Stimulated activated naive B cell treated with anti-CD40 and anti-IgM and Interleukin-4, amounts not matched to agents 10 μg/mL and 1 μg/mL and 100 μg/mL, for 72 hours (primary cell): ENCODE data around the gene SP7.
"Not testable (repeated sequence)": the region's sequence is repeated elsewhere in the genome, so short reads cannot be mapped to it uniquely, and the experiment has no call there.

ENCODE experiments used
- ATAC-seq, 2 donors: fragments of 150-1000 bp; cut with Tn5 transposase; replicated peaks; 2 replicates each; pipeline ENCODE4 v1.10.0; 2021; ENCODE audit warnings: moderate library complexity in 1 of 2
- DNase-seq: peaks from one replicate; pipeline ENCODE4 v3.0.0; 2021
- H3K27ac Mint-ChIP-seq: one replicate; pipeline ENCODE4 v1.8.0; 2022; ENCODE audit warnings: mild to moderate bottlenecking, mixed read lengths
- H3K27me3 Mint-ChIP-seq, 2 donors: one replicate each; pipeline ENCODE4 v1.8.0; 2022; ENCODE audit warnings: mixed read lengths in 2 of 2
- H3K36me3 Mint-ChIP-seq, 2 donors: one replicate each; pipeline ENCODE4 v1.8.0; 2022; ENCODE audit warnings: mixed read lengths in 2 of 2, mild to moderate bottlenecking in 1 of 2
- H3K4me1 Mint-ChIP-seq, 2 donors: one replicate each; pipeline ENCODE4 v1.8.0; 2022; ENCODE audit warnings: mixed read lengths in 2 of 2, mild to moderate bottlenecking in 1 of 2
- H3K4me3 Mint-ChIP-seq, 2 donors: one replicate each; pipeline ENCODE4 v1.8.0; 2022; ENCODE audit warnings: mild to moderate bottlenecking in 2 of 2, mixed read lengths in 2 of 2, moderate library complexity in 1 of 2
- H3K9me3 Mint-ChIP-seq, 2 donors: one replicate each; pipeline ENCODE4 v1.8.0; 2022; ENCODE audit warnings: mixed read lengths in 2 of 2, mild to moderate bottlenecking in 1 of 2

The SP7 gene

DNA sequence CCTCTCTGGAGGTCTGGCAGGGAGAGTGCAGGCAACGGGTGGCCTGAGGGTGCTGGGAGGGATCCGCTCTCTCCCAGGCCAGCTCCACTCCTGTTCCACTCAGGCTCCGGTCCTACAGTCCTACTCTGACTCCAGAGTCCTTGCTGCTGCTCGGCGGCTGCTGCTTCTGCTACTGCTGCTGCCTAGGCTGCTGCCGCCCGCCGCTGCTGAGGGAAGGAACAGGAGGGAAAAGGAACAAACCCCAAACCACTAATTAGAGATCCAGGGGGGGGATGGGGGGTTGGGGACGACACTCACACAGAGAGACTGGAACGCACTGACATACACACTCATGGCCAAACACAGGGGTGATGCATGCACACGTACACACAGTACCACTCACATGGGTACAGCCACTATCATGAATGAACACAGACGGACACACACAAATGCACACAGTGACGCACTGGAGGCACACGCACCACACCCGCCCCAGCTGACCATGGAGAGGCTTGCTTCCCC is at the start of gene SP7:
TSS of gene SP7 (minus strand) at position 174 of the 501 bp plus-strand sequence. CDS start 708 bp downstream, outside the sequence.
- H3K36me3 Mint-ChIP-seq, result peaks cover 0 to 3% of the 10 kb centered on the region in 2 donors
- H3K27me3 Mint-ChIP-seq, result peaks cover 58 to 74% of the 10 kb centered on the region in 2 donors
- peak; percentile 92 to 95 for ATAC-seq
- no peak for DNase-seq
- no peak within 1 kb of the TSS for H3K4me3 Mint-ChIP-seq
- peaks cover 15 to 30% of the 10 kb centered on the region in 2 donors for H3K4me1 Mint-ChIP-seq
- peak within 1 kb of the TSS; percentile 27 for H3K27ac Mint-ChIP-seq
- no peaks in the 10 kb centered on the region for H3K9me3 Mint-ChIP-seq

GRCh38 chr12:53383258-53383657 is 47.1 kb upstream of the SP7 start:
- H3K36me3 Mint-ChIP-seq, result peaks cover 28 to 47% of the 10 kb centered on the region in 2 donors
- H3K27me3 Mint-ChIP-seq, result no peaks in the 10 kb centered on the region
- ATAC-seq, result no peak
- no peak for DNase-seq
- H3K4me1 Mint-ChIP-seq, result peaks cover 35 to 67% of the 10 kb centered on the region in 2 donors
- H3K4me3 Mint-ChIP-seq, result peak overlapping the region; percentile 61 to 89
- H3K27ac Mint-ChIP-seq, result peak overlapping the region; percentile 77
- no peaks in the 10 kb centered on the region for H3K9me3 Mint-ChIP-seq

DNA sequence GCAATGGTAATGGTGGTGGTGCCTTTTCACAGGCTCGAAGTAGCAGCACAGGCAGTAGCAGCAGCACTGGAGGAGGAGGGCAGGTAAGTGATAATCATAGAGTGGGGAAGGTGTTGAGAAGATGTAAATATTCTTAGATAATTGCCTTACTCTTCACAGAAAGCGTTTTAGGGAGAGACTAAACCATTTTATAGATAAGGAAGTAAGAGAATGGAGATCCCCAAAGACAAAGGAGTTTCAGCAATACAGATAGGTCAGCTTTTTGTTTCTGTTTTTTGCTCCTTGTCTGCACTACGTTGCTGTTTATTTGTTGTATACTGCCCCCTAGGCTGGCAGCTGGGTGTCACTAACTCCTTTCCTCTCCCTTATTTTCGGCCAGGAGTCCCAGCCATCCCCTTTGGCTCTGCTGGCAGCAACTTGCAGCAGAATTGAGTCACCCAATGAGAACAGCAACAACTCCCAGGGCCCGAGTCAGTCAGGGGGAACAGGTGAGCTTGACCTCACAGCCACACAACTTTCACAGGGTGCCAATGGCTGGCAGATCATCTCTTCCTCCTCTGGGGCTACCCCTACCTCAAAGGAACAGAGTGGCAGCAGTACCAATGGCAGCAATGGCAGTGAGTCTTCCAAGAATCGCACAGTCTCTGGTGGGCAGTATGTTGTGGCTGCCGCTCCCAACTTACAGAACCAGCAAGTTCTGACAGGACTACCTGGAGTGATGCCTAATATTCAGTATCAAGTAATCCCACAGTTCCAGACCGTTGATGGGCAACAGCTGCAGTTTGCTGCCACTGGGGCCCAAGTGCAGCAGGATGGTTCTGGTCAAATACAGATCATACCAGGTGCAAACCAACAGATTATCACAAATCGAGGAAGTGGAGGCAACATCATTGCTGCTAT is 45.8 kb upstream of the SP7 start:
- Mint-ChIP-seq H3K4me1 (peaks cover 33 to 55% of the 10 kb centered on the region in 2 donors), H3K27ac (peak overlapping the region; percentile 95), H3K4me3 (peak overlapping the region; percentile 89 to 92), H3K36me3 (peaks cover 26 to 40% of the 10 kb centered on the region in 2 donors), H3K27me3 (no peaks in the 10 kb centered on the region), H3K9me3 (no peaks in the 10 kb centered on the region)
- peak in 1 of 2 donors; percentile 16 for ATAC-seq
- DNase-seq, result peak; percentile 56

GRCh38 chr12:53380794-53381730 is 44.9 kb upstream of the SP7 start:
- Mint-ChIP-seq H3K4me1 (peaks cover 32 to 47% of the 10 kb centered on the region in 2 donors), H3K27ac (peak overlapping the region; percentile 95), H3K27me3 (no peaks in the 10 kb centered on the region), H3K36me3 (peaks cover 22 to 37% of the 10 kb centered on the region in 2 donors), H3K4me3 (peak overlapping the region; percentile 89 to 92), H3K9me3 (no peaks in the 10 kb centered on the region)
- DNase-seq (no peak), ATAC-seq (no peak)

GRCh38 chr12:53380104-53380793 is 44.1 kb upstream of the SP7 start, which contains the start of gene SP1:
TSS of gene SP1 (plus strand) at chr12:53380176. CDS start at chr12:53380292, 116 bp downstream.
- no peaks in the 10 kb centered on the region for H3K27me3 Mint-ChIP-seq
- H3K4me1 Mint-ChIP-seq, result peaks cover 29 to 43% of the 10 kb centered on the region in 2 donors
- H3K27ac Mint-ChIP-seq, result peak within 1 kb of the TSS; percentile 95
- ATAC-seq (peak; percentile 47 to 64), DNase-seq (peak; percentile 89)
- no peaks in the 10 kb centered on the region for H3K9me3 Mint-ChIP-seq
- H3K36me3 Mint-ChIP-seq, result peaks cover 18 to 34% of the 10 kb centered on the region in 2 donors
- H3K4me3 Mint-ChIP-seq, result peak within 1 kb of the TSS; percentile 89 to 92

- Mint-ChIP-seq H3K27ac (no peak overlapping the region), H3K9me3 (no peaks in the 10 kb centered on the region), H3K4me1 (peaks cover 28 to 40% of the 10 kb centered on the region in 2 donors), H3K36me3 (peaks cover 18 to 32% of the 10 kb centered on the region in 2 donors), H3K27me3 (no peaks in the 10 kb centered on the region), H3K4me3 (no peak overlapping the region)
- DNase-seq (peak; percentile 98), ATAC-seq (peak; percentile 75 to 78)
These were observed 43.4 kb upstream of the SP7 start for GRCh38 chr12:53379389-53380103.

DNA sequence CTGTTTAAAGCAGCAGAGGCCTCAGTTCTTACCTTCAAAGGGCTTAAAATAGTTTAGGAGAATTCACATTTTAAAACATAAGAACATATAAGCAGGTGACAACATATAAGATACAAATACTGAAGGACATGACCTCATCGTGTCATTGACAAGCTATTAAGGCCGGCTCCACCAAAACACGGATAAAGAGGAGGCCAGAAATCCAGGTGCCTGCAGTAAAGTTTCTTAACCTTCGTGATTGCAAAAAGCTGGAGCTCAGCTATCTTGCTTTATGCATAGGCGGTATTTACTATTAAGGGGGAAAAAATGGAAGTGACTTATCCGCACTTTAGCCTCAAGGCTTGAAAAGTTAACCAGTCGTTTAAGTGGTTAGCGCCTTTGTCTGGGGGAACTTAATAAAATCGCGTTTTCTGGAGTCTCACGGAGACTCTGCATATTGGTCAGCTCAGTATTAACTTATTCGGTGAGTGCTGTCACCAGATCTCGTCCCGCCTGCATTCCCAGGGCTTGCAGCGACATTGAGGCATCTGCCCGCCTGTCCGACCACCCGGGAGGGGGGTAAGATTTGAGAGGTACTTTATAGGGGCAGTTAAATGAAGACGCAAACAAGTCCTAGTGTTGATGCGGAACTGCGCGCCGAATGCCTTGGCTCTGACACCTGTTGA is 42.7 kb upstream of the SP7 start:
- ATAC-seq (no peak), DNase-seq (no peak)
- peaks cover 26 to 33% of the 10 kb centered on the region in 2 donors for H3K4me1 Mint-ChIP-seq
- H3K9me3 Mint-ChIP-seq, result no peaks in the 10 kb centered on the region
- H3K27ac Mint-ChIP-seq, result no peak overlapping the region
- peaks cover 13 to 28% of the 10 kb centered on the region in 2 donors for H3K36me3 Mint-ChIP-seq
- no peaks in the 10 kb centered on the region for H3K27me3 Mint-ChIP-seq
- no peak overlapping the region for H3K4me3 Mint-ChIP-seq

GRCh38 chr12:53378222-53378621 is 42.1 kb upstream of the SP7 start:
- no peak overlapping the region for H3K4me3 Mint-ChIP-seq
- ATAC-seq (no peak), DNase-seq (no peak)
- H3K36me3 Mint-ChIP-seq, result peaks cover 8 to 22% of the 10 kb centered on the region in 2 donors
- peaks cover 21 to 27% of the 10 kb centered on the region in 2 donors for H3K4me1 Mint-ChIP-seq
- no peaks in the 10 kb centered on the region for H3K27me3 Mint-ChIP-seq
- H3K9me3 Mint-ChIP-seq, result no peaks in the 10 kb centered on the region
- no peak overlapping the region for H3K27ac Mint-ChIP-seq

DNA sequence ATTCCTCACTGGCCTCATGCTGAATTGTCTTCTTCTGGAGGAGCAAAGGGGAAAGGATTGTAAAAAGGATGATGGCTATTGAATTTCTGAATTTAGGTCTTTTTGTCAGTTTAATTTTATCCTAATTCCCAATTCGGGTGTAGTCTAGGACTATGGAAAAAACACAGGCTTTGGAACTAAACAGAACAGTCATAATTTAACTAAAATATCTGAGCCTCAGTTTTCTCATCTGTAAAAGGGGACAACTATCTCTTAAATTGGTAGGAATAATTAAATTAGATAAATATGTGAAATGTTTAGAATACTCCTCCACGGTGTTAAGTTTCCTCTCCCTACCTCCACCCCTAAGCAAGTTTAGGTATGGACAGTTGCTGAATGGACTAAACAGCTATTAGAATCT is 40.6 kb upstream of the SP7 start:
- DNase-seq (no peak), ATAC-seq (no peak)
- Mint-ChIP-seq H3K9me3 (no peaks in the 10 kb centered on the region), H3K4me3 (no peak overlapping the region), H3K27me3 (no peaks in the 10 kb centered on the region), H3K36me3 (peaks cover 2 to 7% of the 10 kb centered on the region in 2 donors), H3K4me1 (peaks cover 12 to 21% of the 10 kb centered on the region in 2 donors), H3K27ac (no peak overlapping the region)

DNA sequence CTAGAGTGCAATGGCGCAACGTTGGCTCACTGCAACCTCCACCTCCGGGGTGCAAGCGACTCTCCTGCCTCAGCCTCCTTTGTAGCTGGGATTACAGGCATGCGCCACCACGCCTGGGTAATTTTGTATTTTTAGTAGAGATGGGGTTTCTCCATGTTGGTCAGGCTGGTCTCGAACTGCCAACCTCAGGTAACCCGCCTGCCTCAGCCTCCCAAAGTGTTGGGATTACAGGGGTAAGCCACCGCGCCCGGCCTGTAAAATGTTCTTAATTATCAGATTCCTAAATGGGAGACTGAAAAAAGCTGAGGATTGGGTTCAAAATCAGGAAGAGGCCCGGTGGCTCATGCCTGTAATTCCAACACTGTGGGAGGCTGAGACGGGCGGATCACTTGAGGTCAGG is 38.1 kb upstream of the SP7 start:
- not testable (repeated sequence) for H3K27ac Mint-ChIP-seq, H3K4me3 Mint-ChIP-seq, H3K9me3 Mint-ChIP-seq, DNase-seq, ATAC-seq, H3K36me3 Mint-ChIP-seq, H3K27me3 Mint-ChIP-seq
- peaks cover 11 to 23% of the 10 kb centered on the region in 2 donors for H3K4me1 Mint-ChIP-seq

- DNase-seq, H3K27me3 Mint-ChIP-seq, H3K27ac Mint-ChIP-seq, H3K9me3 Mint-ChIP-seq, H3K36me3 Mint-ChIP-seq, H3K4me3 Mint-ChIP-seq, ATAC-seq: not testable (repeated sequence)
- peaks cover 11 to 28% of the 10 kb centered on the region in 2 donors for H3K4me1 Mint-ChIP-seq
These were observed 37.5 kb upstream of the SP7 start for GRCh38 chr12:53373554-53374133.

DNA sequence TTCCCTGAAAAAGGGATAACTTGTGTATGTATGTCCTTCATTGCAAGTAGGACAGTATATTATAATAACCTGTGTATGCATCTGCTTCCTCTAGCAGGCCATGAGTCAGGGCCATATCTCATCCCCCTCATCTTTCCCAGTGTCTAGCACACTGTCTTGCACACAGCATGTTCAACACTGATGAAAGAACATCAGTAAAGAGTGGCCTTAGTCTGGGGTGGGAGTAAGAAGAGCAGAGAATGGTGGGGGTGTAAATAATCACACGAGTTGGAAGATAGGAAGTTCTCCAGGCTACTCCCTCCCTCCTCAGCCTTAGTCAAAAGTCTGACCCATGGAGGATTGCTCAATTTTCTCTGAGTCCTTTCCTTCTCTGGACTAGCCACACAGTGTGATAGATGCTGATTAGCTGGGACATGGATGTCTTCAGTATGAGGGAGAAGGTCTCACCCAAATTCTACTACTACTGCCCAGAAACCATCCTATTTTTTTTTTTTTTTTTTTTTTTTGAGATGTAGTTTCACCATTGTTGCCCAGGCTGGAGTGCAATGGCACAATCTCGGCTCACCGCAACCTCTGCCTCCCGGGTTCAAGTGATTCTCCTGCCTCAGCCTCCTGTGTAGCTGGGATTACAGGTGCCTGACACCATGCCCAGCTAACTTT is 29.2 kb upstream of the SP7 start:
- no peak for DNase-seq
- H3K4me3 Mint-ChIP-seq, result peak overlapping the region in 1 of 2 donors; percentile 56
- ATAC-seq, result peak; percentile 24 to 28

More for the DNA sequence above, 29.2 kb upstream of the SP7 start:
- peak overlapping the region; percentile 93 for H3K27ac Mint-ChIP-seq
- no peaks in the 10 kb centered on the region for H3K36me3 Mint-ChIP-seq
- H3K27me3 Mint-ChIP-seq, result no peaks in the 10 kb centered on the region
- peaks cover 9 to 21% of the 10 kb centered on the region in 2 donors for H3K4me1 Mint-ChIP-seq
- H3K9me3 Mint-ChIP-seq, result peaks cover 2 to 4% of the 10 kb centered on the region in 2 donors
